Ishikawa (cell line): ENCODE data around the gene CD9.

Experiments
- CEBPB ChIP-seq: IDR thresholded peaks from 2 replicates; pipeline ENCODE4 v1.6.1; 2012
- EGR1 ChIP-seq: IDR thresholded peaks from 2 replicates; pipeline ENCODE4 v1.6.1; 2012
- EP300 ChIP-seq: IDR thresholded peaks from 2 replicates; pipeline ENCODE4 v1.6.1; 2012; ENCODE audit warnings: borderline replicate concordance
- FOXM1 ChIP-seq: IDR thresholded peaks from 2 replicates; pipeline ENCODE4 v1.6.1; 2012; ENCODE audit warnings: low read depth, borderline replicate concordance
- NFIC ChIP-seq: IDR thresholded peaks from 2 replicates; pipeline ENCODE4 v1.6.1; 2012
- RAD21 ChIP-seq: IDR thresholded peaks from 2 replicates; pipeline ENCODE4 v1.6.1; 2012; ENCODE audit warnings: low read depth
- TAF1 ChIP-seq: IDR thresholded peaks from 2 replicates; pipeline ENCODE4 v1.6.1; 2012; ENCODE audit warnings: low read depth, mild to moderate bottlenecking
- TCF12 ChIP-seq: IDR thresholded peaks from 2 replicates; pipeline ENCODE4 v1.6.1; 2012; ENCODE audit warnings: low read depth
- TEAD4 ChIP-seq: IDR thresholded peaks from 2 replicates; pipeline ENCODE4 v1.6.1; 2012
- YY1 ChIP-seq: IDR thresholded peaks from 2 replicates; pipeline ENCODE4 v1.6.1; 2012; ENCODE audit warnings: low read depth
- ZBTB7A ChIP-seq: IDR thresholded peaks from 2 replicates; pipeline ENCODE4 v1.6.1; 2012; ENCODE audit warnings: low read depth
- TF ChIP-seq, protein P1 (sequence below): IDR thresholded peaks from 2 replicates; pipeline ENCODE4 v1.6.1; 2012
- TF ChIP-seq, protein P2 (sequence below): IDR thresholded peaks from 2 replicates; pipeline ENCODE4 v1.6.1; 2012; ENCODE audit warnings: low read depth, mild to moderate bottlenecking
- TF ChIP-seq, protein P3 (sequence below): IDR thresholded peaks from 2 replicates; pipeline ENCODE4 v1.6.1; 2012

DNA sequence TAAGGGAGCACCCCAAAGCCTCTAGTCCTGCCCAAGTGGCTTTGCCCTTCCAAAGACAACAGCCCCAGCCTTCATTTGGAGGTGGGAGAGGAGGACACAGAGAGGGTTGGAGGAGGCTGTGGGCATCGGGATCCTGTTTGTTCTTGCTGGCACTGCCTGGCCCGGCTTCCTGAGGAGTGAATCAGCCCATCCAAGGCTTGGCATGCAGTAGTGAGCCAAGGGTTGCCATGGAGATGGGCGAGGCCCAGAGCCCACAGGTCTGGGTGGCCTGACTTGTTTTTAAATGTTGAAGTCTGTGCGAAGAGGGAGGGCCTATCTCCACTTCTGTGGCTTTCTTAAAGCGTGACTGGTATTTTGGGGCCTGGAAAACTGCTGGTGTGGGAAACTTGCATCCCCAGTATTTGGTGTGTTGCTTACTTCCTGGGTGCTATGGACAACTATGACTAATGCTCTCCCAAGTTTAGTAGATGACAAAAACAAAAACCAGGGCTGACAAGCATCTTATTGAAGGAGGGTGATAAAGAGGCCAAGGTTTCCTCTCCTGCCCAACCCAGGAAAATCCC lies 15.8 kb downstream of the CD9 start:
- TF ChIP-seq EGR1 (no peak), TEAD4 (peak; percentile 92), EP300 (peak; percentile 77; the same call in 1 of the 2 replicates), RAD21 (no peak; the same call in none of the 2 replicates), TAF1 (no peak), FOXM1 (peak; percentile 66; the same call in 1 of the 2 replicates), YY1 (no peak), TCF12 (0 out of 2 replicates have a peak, but pooled peaks have one; percentile 67), ZBTB7A (0 out of 2 replicates have a peak, but pooled peaks have one; percentile 52), CEBPB (no peak), NFIC (peak; percentile 91)
- TF ChIP-seq, protein P1, sequence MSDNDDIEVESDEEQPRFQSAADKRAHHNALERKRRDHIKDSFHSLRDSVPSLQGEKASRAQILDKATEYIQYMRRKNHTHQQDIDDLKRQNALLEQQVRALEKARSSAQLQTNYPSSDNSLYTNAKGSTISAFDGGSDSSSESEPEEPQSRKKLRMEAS, result peak; percentile 64
- TF ChIP-seq, protein P2, sequence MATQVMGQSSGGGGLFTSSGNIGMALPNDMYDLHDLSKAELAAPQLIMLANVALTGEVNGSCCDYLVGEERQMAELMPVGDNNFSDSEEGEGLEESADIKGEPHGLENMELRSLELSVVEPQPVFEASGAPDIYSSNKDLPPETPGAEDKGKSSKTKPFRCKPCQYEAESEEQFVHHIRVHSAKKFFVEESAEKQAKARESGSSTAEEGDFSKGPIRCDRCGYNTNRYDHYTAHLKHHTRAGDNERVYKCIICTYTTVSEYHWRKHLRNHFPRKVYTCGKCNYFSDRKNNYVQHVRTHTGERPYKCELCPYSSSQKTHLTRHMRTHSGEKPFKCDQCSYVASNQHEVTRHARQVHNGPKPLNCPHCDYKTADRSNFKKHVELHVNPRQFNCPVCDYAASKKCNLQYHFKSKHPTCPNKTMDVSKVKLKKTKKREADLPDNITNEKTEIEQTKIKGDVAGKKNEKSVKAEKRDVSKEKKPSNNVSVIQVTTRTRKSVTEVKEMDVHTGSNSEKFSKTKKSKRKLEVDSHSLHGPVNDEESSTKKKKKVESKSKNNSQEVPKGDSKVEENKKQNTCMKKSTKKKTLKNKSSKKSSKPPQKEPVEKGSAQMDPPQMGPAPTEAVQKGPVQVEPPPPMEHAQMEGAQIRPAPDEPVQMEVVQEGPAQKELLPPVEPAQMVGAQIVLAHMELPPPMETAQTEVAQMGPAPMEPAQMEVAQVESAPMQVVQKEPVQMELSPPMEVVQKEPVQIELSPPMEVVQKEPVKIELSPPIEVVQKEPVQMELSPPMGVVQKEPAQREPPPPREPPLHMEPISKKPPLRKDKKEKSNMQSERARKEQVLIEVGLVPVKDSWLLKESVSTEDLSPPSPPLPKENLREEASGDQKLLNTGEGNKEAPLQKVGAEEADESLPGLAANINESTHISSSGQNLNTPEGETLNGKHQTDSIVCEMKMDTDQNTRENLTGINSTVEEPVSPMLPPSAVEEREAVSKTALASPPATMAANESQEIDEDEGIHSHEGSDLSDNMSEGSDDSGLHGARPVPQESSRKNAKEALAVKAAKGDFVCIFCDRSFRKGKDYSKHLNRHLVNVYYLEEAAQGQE, result no peak
- TF ChIP-seq, protein P3, sequence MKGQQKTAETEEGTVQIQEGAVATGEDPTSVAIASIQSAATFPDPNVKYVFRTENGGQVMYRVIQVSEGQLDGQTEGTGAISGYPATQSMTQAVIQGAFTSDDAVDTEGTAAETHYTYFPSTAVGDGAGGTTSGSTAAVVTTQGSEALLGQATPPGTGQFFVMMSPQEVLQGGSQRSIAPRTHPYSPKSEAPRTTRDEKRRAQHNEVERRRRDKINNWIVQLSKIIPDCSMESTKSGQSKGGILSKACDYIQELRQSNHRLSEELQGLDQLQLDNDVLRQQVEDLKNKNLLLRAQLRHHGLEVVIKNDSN, result no peak; the same call in 1 of the 2 replicates
